SKM-1 treated with dmso at 0.1 percent for 144 hours (cell line): ENCODE data around the gene RGS7.

ENCODE experiments used
- DNase-seq: peaks from one replicate; lab custom pipeline; 2025; ENCODE audit not compliant: unreplicated experiment; lab: John Stamatoyannopoulos, UW

RGS7 gene

DNA sequence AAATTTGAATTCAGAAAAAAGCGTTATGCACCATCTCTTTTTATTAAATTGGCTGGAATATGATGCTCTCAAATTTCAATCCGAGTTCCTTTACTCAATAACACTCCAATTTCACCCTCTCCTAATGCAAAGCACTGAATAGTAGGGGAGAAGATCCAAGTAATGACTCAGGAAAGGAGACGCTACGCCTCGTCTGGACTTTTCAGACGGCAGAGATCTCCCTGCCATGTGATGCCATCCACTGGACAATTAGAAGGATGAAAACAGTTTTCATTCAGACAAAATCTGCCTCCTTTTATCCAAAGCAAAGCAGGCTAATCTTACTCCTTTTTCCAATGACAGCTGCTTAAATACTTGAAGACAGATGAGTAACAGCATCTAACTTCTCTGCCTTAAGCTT, 502.6 kb downstream of the RGS7 start:
- no peak for DNase-seq

DNA sequence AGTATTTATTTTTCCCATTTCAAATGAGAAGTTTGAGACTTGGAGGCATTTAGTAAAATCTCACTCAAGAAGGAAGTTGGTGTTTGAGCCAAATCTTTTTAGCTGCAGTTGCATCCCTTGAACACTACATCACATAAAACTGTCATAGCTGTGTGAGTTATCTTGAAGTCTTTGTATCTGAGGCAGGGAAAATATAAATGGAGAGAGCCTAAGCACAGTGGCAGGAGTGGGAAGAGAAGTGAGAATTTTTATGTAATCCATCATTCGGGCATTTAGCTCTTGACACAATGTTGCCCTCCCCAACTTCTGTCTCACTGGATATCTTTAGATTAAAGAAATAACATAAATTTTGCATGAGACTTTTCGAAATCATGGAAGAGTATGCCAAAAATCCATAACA, 509.7 kb downstream of the RGS7 start:
- no peak for DNase-seq

DNA sequence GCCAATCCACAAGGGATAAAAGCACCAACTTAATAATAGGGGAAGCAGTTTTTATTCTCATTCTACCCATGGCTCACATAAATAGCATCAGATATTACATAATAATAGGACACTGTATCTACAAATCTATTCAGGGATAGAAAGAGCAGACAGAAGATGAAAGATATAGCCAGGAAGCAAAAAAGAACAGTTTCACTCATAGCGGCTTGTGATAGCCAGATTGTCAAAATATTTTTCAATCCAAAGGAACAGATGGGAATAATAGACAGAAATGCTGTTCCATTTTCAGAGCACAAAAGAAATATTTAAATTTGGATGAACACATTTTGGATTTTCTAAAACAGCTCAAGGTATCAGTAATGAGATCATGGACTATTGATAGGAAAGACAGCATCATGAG, 512.5 kb downstream of the RGS7 start:
- no peak for DNase-seq

DNA sequence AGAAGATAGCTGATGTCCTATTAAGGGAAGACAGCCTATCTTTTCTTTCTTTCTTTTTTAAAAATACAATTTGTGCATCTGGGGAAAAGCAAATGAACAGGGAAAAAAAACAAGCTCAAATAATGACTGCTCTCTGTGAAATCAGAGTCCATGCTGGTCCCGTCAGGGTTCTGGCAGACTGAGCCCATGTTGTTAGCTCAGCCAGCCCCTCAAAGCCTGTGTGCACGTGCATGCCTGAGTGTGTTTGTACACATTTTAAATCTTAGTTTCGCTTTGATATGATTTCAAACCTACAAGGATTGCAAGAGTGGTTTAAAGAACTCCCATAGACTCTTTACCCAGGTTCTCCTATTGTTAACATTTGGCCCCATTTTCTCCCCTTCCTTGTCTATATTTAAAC, 513.2 kb downstream of the RGS7 start:
- DNase-seq, result no peak

DNA sequence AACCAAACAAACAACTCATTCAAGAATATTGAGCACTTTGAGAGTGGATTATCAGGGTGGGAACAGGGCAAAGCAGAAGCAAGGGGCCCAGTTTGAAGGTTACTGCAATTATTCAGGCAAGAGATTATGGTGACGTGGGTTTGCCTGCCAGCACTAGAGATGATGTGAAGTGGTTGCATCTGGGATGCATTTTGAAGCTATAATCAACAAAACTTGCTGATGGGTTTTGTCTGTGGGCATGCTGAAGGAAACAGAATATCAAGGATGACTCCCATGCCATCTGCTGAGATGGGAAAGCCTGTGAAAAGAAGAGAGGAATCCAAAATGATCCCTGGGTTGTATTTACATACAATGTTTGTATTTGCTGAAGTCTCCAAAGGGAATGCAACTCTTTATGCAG, 520.7 kb downstream of the RGS7 start:
- DNase-seq, result no peak

DNA sequence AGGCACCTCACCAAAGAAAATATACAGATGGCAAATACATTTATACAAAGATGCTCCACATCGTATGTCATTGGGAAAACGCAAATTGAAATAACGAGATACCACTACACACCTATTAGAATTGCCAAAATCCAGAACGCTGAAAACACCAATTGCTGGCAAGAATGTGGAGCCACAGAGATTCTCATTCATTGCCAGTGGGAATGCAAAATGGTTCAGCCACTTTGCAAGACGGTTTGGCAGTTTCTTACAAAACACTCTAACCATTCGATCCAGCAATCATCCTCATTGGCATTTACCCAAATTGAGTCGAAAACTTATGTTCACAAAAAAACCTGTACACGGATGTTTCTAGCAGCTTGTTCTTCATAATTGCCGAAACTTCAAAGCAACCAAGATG, 521.7 kb downstream of the RGS7 start:
- no peak for DNase-seq

DNA sequence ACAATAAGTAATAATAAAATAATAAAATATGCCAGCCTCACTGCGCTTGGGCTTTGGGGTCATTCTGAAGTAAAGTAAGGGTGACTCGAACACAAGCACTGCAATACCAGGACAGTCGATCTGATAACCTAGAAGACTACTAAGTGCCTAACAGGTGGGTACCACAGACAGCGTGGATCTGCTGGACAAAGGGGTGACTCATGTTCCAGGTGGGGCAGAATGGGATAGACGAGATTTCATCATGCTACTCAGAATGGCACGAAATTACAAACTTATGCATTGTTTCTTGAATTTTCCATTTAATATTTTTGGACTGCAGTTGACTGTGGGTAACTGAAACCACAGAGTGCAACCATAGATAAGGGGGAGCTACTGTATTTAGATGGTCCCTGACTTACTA, 523.9 kb downstream of the RGS7 start:
- no peak for DNase-seq

DNA sequence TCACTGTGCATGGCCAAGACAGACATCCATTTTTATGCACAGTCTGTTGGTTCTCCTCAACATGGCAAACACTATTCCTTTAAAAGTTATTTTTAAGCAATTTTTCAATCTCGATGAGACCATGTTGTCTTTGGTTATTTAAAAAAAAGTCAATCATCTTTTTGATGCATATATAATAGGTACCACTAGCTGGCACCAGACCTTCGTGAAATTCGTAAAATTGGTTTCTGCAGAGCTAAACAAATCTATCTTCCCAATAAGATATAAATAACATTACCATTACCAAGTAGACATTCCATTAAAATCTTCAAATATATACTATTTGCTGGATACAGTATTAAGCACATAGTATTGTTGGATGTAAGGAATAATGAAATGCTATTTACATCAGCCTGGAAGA, 525.1 kb downstream of the RGS7 start:
- no peak for DNase-seq

DNA sequence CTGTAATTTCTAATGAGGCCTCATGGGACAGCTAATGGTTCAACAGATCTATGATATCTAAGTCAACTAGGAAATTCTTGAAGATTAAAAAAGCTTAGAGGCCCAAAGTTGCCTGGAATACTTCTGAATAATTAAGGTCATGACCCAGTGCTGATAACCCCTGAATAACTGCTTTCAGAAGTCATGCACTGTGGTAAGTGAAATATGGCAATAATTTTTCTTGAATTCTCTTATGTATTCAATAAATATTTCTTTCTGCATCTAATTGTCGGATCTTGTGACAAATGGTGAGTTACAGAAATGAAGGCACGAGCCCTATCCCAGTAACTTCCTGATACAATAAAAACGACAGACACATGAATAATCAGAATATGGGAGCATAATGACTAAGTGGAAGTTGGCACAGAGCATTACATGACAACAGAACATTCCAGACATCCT, 525.8 kb downstream of the RGS7 start:
- DNase-seq, result no peak

DNA sequence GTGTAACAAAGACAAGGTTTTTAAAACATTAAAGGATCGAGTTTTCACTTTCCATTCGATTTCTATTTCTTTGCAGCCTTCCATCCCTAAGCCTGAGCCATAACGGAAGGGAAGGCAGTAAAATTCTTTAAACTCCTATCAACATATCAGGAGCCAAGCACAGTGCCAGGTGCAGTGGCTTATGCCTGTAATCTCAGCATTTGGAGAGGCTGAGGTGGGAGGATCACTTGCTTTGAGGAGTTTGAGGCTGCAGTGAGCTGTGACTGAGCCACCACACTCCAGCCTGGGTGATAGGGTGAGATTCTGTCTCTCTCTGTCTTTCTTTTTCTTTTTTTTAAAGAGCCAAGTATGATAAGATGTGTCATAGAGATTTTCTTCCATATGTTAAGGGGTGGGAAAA, 527.5 kb downstream of the RGS7 start:
- DNase-seq, result no peak

DNA sequence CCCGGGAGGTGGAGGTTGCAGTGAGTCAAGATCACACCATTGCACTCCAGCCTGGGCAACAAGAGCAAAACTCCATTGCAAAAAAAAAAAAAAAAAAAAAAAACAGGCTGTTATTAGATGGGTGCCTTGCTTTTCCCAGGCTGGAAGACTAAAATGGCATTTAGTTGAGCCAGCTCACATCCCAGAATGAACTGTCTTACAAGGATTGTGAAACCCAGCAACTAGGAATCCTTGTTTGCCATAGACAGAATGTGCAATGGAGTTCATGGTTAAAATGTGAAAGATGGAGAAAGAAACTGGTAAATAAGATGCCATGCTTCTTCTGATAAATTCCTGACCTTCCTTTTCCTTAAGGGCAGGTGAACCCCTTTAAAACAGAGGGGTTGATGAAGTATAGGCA, 529.2 kb downstream of the RGS7 start:
- DNase-seq, result no peak

DNA sequence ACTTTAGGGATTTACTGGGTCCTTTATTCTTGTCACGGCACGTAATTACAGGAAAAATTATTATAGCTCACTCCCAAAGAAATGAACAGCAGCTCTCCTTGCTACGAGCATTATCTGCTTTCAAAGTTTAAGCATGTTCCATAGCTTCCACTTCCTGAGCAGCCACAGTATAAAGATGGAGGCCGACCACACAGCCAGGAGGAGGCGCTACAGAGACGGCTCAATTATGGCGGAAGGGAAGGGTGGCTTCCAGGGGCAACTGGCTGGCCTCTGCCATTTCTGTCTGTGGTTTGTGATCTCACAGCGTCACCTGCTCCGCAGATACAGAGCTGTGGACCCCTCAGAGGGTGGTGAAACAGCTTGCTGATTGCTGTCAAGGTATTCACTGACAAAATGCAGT, 532.8 kb downstream of the RGS7 start:
- no peak for DNase-seq

DNA sequence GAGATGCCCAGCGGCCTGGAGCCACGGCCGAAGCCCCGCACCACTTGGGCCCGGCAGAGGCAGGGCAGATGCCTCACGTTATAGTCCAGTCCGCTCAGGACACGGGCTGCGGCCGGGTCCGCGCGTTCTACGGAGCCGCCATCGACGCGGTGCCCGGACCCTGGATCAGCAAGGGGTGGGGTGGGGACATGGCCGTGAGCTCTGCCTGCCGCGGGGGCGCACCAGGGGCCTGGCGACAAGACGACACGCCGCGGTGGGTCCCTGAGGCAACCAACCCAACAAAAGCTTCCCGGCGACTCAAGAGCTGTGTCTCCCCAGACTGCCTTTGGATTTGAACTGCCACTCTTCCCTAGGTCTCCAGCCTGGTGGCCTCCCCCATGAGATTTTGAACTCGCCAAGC, 533.6 kb downstream of the RGS7 start:
- no peak for DNase-seq

DNA sequence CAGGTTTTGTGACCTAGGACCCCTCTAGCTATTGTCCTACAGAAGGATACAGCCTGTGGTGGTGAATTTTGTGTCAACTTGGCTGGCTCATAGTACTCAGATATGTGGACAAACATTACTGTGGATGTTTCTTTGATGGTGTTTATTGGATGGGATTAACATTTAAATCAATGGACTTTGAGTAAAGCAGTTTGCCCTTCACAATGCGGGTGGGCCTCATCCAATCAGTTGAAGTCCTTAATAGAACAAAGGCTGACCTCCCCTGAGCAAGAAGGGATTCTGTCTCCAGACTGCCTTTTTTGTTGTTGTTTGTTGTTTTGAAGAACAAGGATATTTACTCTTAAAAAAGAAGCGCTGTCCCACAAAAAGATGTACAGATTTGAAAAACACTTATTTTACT, 535.1 kb downstream of the RGS7 start:
- DNase-seq, result no peak

DNA sequence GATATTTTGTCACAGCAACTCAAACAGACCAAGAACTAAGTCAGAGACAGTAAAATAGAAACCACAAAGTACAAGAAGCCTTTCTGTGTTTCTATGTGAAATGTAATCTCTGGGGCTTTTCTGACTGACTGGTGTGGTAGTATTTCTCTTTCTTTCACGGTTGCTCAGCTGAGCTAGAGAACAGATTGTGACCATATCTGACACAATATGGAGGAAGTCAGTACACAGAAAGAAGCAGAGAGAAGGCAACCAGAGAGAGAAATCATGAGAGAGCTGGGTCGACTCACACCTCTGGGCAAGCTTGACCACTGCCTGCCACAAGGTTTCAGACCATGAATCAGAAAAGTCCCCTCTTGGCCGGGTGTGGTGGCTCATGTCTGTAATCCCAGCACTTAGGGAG, 536.2 kb downstream of the RGS7 start:
- DNase-seq, result no peak

DNA sequence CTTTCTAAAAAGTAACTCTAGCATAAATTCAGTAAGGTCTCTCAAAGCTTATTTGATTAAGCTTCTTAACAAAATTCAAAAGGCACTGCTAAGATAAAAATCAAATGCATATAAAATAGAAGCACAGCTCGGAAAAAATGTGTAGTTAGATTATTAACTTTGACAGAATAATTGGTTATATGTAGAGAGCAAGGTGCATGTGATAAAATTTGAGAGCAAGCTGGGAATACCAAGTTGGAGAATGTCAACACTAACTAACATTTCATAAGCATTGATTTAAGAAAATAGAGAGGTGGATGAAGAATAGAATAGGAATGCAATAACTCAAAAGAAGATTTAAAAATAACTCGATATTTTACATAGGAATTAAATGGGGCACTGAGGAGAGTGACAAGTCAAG, 540.5 kb downstream of the RGS7 start:
- no peak for DNase-seq

DNA sequence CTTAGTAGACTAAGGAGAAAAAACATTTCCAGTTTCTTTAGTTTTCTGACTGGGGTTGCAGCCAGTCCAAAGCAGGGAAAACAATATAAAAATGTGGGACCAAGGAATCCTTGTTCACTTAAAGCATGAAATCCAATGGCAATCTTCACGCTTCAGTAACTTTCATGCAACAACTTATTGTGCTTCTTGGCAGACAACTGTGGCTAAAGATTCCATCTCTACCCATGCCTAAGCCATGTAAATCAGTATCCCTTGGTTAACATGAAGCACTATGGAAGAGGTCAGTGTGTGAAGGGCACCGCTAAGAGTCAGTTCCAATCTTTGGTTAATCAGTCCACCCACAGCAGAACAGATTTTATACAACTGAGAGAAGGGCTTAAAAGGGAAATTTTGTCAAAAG, 543.3 kb downstream of the RGS7 start:
- no peak for DNase-seq

DNA sequence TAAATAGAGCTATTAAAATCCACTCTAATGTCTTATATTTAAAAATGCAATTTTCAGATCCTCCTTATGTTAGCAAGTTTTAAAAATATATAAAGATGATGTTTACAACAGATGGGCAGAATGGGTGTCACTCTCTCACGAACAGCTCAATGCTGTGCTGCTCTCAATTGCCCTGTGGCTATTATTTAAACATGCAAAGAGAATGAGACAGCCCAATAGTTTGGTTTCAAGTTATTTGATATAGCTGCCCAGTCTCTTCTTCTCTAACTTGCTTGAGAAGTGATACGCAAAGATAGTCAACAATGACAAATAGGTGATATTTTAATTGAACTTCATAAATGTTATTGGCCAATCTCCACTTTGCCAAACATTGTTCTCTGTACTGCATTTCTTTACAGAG, 545.7 kb downstream of the RGS7 start:
- no peak for DNase-seq

DNA sequence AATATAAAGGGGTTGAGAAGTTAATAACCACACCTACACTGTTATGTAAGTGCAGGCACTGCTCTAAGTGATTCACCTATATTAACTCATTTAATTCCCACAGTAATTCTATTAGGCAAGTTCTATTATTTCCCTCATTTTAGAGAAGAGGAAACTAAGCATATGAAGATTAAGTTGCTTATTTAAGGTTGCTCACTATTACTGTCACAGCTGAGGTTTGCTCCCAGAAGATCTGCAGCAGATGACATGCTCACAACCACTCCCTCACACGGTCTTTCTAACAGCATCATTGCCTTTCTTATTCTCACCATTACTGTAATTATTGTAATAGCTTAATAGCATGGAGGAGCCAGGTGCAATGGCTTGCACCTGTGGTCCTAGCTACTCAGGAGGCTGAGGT, 548.6 kb downstream of the RGS7 start:
- DNase-seq, result no peak

DNA sequence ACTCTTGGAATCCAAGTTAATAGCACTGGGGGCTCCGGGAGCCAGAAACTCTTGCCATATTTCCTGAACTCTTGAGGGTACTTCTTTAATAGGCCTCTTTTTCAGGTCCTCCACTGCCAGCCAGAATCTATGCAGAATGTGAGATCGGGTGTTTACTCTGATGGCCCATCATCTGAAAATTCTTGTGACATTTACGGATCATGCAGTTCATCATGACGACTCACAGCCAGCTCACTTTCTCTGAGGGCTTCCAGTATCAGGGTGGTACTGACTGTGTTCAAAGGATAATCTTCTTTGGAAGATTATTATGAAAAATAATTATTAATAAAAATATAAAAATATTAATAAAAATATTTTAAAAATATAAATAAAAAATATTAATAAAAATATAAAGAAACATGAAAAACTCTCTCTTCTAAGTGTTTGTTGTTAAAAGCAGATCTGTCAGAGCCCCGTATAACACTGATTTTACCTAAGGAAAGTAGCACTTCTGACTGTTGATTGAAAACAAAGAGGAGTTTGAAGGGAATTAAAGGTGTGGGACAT, 550.7 kb downstream of the RGS7 start:
- DNase-seq, result no peak

DNA sequence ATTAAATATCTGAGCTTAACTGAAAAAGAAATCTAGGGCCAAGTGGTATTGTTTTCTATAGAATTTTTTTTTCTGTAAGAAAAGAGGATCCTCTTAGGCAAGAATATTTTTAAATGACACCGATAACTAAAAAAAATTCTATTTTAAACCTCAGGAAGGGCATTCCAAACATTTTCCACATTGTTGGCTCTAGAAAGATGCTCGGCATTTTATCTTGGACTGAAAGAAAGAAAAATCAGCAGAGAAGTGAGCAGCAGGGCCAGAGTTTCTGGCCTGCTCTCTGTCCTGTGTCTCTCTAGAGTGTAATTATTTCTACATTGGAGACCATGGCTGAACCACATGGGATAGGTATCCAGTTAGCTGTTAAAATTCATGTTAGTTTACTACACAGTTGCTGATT, 552.5 kb downstream of the RGS7 start:
- DNase-seq, result no peak

DNA sequence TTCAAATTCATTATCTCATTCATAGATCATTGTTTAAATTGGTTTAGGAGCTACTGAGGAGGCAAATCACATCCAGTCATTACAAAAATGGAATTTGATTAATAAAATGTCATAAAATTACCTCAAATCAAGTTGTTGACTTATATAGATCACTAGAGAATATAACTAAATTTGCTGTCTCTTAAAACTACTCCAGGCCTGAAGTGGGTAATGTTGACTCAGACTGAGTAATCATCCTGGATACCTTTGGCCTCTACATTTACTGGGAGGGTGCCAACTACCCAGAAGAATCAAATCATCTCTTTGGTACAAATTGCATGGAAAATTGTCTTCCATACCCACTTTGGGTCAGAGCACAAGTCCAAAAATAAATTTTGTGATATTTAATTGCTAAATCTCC, 553.9 kb downstream of the RGS7 start:
- no peak for DNase-seq

DNA sequence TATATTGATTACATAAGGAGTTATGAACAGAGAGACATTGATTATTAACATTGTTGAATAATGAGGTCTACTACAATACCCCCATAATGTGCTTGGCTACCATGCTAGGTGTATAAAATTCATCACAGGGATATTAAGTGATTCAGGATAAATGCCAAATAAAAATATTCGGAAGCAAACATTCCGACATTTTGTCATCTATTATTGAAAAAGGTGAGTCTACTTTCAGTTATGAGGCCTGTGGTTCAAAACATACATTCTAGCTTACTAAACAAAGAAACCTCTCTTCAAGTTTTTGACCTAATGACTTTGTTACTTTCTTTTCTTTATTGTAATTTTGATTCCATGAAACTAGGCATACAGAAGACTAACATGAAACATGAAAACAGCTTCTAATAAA, 554.7 kb downstream of the RGS7 start:
- no peak for DNase-seq

DNA sequence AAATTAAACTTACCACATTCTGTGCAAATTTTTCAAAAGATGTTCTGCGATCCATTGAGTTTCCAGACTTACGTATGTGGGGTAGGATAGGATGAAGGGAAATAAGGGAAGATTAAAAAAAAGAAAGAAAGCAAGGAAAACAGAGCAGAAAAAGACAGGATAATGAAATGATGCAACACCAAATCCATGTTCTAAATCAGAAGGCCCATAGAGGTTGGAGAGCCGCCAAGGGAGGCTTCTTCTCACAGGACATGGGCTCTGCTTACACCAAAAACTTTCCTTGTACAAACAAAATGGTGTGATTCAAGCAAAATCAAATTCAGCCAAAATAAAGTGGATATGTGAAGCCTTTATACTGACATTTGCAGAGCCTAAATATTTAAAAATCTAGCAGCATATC, 555.6 kb downstream of the RGS7 start:
- DNase-seq, result no peak
